MCF 10A (cell line): ENCODE results near the gene ZNF148. TPM values are rescaled to one million over a fixed set of nuclear protein-coding genes. Genes with fewer than 3 reads are reported as not detected.

Experiments used
- BruUV-seq: library from RNA; stranded (reverse); fragments of 400-500 nt; replicated peaks from 2 replicates; lab custom pipeline; 2021; lab: Mats Ljungman, UMichigan
- CTCF ChIA-PET: fragments of 300-600 bp; sonication (Branson Sonifier 250); formaldehyde crosslinking; extraction: SDS; loops from one replicate; lab custom pipeline; 2021; ENCODE audit warnings: antibody characterized with exemption, inconsistent platforms; lab: Yijun Ruan, JAX
- POLR2A ChIA-PET: fragments of 300-600, 350-650 bp; sonication (Branson Sonifier 250); formaldehyde crosslinking; extraction: SDS; loops from one replicate; lab custom pipeline; 2020; ENCODE audit warnings: antibody characterized with exemption, inconsistent platforms; lab: Yijun Ruan, JAX
- DNase-seq: peaks from one replicate; pipeline ENCODE4 v3.0.0-alpha.2; 2018; ENCODE audit not compliant: unreplicated experiment
- H3K27ac Mint-ChIP-seq: one replicate; pipeline ENCODE4 v1.8.0; 2022; ENCODE audit warnings: mild to moderate bottlenecking, low read depth, mixed read lengths; ENCODE audit not compliant: unreplicated experiment
- H3K27me3 Mint-ChIP-seq: one replicate; pipeline ENCODE4 v1.8.0; 2022; ENCODE audit warnings: mixed read lengths; ENCODE audit not compliant: insufficient read depth, unreplicated experiment
- H3K36me3 Mint-ChIP-seq: one replicate; pipeline ENCODE4 v1.8.0; 2022; ENCODE audit warnings: mild to moderate bottlenecking, moderate library complexity, mixed read lengths; ENCODE audit not compliant: insufficient read depth, unreplicated experiment
- H3K4me1 Mint-ChIP-seq: one replicate; pipeline ENCODE4 v1.8.0; 2022; ENCODE audit warnings: mixed read lengths; ENCODE audit not compliant: insufficient read depth, unreplicated experiment
- H3K4me3 Mint-ChIP-seq: one replicate; pipeline ENCODE4 v1.8.0; 2022; ENCODE audit warnings: mild to moderate bottlenecking, moderate library complexity, mixed read lengths; ENCODE audit not compliant: unreplicated experiment
- H3K9me3 Mint-ChIP-seq: one replicate; pipeline ENCODE4 v1.8.0; 2022; ENCODE audit warnings: mixed read lengths; ENCODE audit not compliant: unreplicated experiment
- CTCF ChIP-seq: fragments of 200-600 bp; IDR thresholded peaks from one replicate; pipeline ENCODE4 v1.8.0; 2022; ENCODE audit warnings: antibody characterized with exemption, mild to moderate bottlenecking; ENCODE audit not compliant: unreplicated experiment
- intact Hi-C: fragments of 100-400 bp; cut with micrococcal nuclease; formaldehyde crosslinking; loops from 2 replicates; pipeline ENCODE4 v1.14.1; 2022
- total RNA-seq: library from RNA; stranded (reverse); gene quantifications from 2 replicates; pipeline ENCODE4 v1.2.3, GENCODE V29; 2022

Gene ZNF148
- total RNA-seq, 1 experiment from 2014 or later = 35.2 TPM

DNA sequence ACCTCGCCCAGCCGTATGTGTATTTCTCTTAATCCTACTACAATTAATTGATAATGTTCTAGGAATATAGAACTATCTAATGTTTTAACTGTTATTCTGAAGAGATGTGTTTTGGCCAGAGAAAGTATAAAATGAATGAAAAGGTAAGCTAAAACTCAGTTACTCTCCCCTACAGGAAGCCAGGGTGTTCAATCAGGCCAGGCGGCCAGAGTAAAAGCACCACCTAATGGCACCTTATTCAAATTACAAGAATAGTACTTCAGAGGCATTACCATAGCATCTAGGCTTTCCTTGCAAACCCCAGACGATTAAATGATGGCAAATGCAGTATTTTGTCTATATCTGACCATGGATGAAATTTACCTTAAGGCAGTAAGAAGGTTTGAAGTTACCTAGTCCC is 172.9 kb downstream of the ZNF148 start:
- CTCF ChIA-PET = interaction anchor here (0.6 to 1.6 kb wide), 6 partner anchors 37 to 357 kb away, joined by 3 to 5 read pairs (median 4); no protein-coding TSS in a partner anchor
- BruUV-seq = no TSS peak
- intact Hi-C loops = loop anchor here (5.0 kb wide), 1 partner anchor 205 kb away; no protein-coding TSS in a partner anchor
- no peak for TF ChIP-seq CTCF
- Mint-ChIP-seq H3K4me3 (no peak overlapping the region), H3K27me3 (no peaks in the 10 kb centered on the region), H3K27ac (no peak overlapping the region), H3K9me3 (no peaks in the 10 kb centered on the region), H3K36me3 (no peaks in the 10 kb centered on the region), H3K4me1 (no peaks in the 10 kb centered on the region)
- peak; percentile 33 for DNase-seq
- POLR2A ChIA-PET = interaction anchor here (1.2 kb wide), 1 partner anchor 239 kb away, joined by 3 read pairs; no protein-coding TSS in a partner anchor

DNA sequence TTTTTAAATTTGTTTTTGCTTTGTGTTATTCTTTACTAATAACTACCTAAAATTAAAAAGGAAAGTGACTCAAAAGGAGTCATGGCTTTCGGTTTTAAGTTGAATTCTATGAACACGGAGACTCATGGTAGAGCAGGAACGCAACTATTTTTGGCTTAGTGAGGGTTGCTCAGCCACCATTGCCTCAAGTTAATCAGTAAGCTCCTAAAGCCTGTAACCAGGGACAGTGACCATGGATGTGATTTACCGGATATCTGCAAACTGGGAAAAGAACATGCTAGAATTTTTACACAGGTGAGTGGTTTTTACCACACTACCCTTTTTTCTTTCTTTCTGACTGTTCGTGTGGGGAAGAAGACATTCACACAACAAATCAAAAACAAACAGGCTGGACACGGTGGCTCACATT is 174.4 kb downstream of the ZNF148 start:
- intact Hi-C loops = loop anchor here (5.0 kb wide), 1 partner anchor 203 kb away; no protein-coding TSS in a partner anchor
- TF ChIP-seq CTCF = no peak
- no peaks in the 10 kb centered on the region for H3K4me1 Mint-ChIP-seq
- CTCF ChIA-PET = no interaction called here
- no peak overlapping the region for H3K4me3 Mint-ChIP-seq
- H3K27me3 Mint-ChIP-seq = no peaks in the 10 kb centered on the region
- POLR2A ChIA-PET = no interaction called here
- DNase-seq = no peak
- H3K36me3 Mint-ChIP-seq = no peaks in the 10 kb centered on the region
- no peaks in the 10 kb centered on the region for H3K9me3 Mint-ChIP-seq
- no peak overlapping the region for H3K27ac Mint-ChIP-seq
- no TSS peak for BruUV-seq

DNA sequence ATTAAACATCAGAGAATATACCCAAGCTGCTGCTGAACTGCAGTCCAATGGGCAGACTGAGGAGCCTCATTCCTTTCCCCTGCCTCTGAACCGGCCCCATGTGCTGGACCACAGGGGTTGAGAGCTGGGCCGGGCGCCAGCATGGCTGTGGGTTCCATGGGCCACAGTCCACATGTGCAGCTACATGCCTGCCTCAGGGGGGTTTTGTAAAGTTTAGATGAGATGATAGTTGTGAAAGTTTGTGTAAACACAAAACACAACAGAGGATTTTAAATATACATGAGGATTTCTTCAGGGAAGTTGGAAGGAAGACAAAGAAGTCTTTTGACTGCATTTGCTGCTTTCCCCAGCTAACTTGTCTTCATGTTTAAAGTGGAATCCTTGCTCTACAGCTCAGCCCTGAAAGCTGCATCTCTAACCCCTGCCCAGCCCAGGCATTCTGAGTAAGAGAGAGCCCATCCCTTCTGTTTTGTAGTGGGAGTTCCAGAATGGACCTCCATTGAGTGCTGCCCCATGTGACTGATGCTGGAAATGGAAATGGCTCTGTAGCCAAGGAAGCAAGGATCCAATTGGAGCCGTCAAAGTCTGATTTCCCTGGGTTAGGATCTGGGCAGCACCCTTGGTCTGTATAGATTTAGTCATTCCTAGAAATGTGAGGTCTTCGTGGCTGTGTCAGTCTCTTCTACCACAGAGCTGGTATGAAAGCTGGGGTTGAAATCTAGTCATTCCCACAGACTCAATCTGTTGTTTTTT is 180.1 kb downstream of the ZNF148 start:
- no peak for TF ChIP-seq CTCF
- no peaks in the 10 kb centered on the region for H3K27me3 Mint-ChIP-seq
- H3K4me3 Mint-ChIP-seq = no peak overlapping the region
- POLR2A ChIA-PET = interaction anchor here (1.0 to 1.2 kb wide), 2 partner anchors 28 to 43 kb away, joined by 3 read pairs; no protein-coding TSS in a partner anchor
- no TSS peak for BruUV-seq
- no peaks in the 10 kb centered on the region for H3K4me1 Mint-ChIP-seq
- no peaks in the 10 kb centered on the region for H3K9me3 Mint-ChIP-seq
- intact Hi-C loops = no loop called here
- no peaks in the 10 kb centered on the region for H3K36me3 Mint-ChIP-seq
- CTCF ChIA-PET = interaction anchor here (0.7 kb wide), 1 partner anchor 200 kb away, joined by 3 read pairs; no protein-coding TSS in a partner anchor
- no peak for DNase-seq
- no peak overlapping the region for H3K27ac Mint-ChIP-seq

- H3K27ac Mint-ChIP-seq = no peak overlapping the region
- no peaks in the 10 kb centered on the region for H3K9me3 Mint-ChIP-seq
- no peak for TF ChIP-seq CTCF
- BruUV-seq = no TSS peak
- no peaks in the 10 kb centered on the region for H3K36me3 Mint-ChIP-seq
- CTCF ChIA-PET = interaction anchor here (0.7 kb wide), 2 partner anchors 199 to 245 kb away, joined by 3 read pairs; no protein-coding TSS in a partner anchor
- H3K4me3 Mint-ChIP-seq = no peak overlapping the region
- POLR2A ChIA-PET = interaction anchor here (1.0 to 1.2 kb wide), 2 partner anchors 28 to 43 kb away, joined by 3 read pairs; no protein-coding TSS in a partner anchor
- DNase-seq = peak; percentile 16
- H3K4me1 Mint-ChIP-seq = no peaks in the 10 kb centered on the region
- intact Hi-C loops = no loop called here
- no peaks in the 10 kb centered on the region for H3K27me3 Mint-ChIP-seq
Measured at GRCh38 chr3:125194061-125194848, 180.9 kb downstream of the ZNF148 start.
